ENCODE measurements around the gene RAD9B. TPM values are rescaled to one million over a fixed set of nuclear protein-coding genes. Genes with fewer than 3 reads are reported as not detected.
"Not testable (repeated sequence)": the region's sequence is repeated elsewhere in the genome, so short reads cannot be mapped to it uniquely, and the experiment has no call there.

The RAD9B gene
- total RNA-seq (1 to 10 TPM; 1.1 to 4.2 (median 1.4) TPM), polyA plus RNA-seq (1 to 10 TPM in 2 of 3 donors, under 1 TPM in 1; 0.77 to 3.8 (median 2.6) TPM)
- long read RNA-seq, donor 1, result 0 reads
- long read RNA-seq, donor 2, result 0 reads

DNA sequence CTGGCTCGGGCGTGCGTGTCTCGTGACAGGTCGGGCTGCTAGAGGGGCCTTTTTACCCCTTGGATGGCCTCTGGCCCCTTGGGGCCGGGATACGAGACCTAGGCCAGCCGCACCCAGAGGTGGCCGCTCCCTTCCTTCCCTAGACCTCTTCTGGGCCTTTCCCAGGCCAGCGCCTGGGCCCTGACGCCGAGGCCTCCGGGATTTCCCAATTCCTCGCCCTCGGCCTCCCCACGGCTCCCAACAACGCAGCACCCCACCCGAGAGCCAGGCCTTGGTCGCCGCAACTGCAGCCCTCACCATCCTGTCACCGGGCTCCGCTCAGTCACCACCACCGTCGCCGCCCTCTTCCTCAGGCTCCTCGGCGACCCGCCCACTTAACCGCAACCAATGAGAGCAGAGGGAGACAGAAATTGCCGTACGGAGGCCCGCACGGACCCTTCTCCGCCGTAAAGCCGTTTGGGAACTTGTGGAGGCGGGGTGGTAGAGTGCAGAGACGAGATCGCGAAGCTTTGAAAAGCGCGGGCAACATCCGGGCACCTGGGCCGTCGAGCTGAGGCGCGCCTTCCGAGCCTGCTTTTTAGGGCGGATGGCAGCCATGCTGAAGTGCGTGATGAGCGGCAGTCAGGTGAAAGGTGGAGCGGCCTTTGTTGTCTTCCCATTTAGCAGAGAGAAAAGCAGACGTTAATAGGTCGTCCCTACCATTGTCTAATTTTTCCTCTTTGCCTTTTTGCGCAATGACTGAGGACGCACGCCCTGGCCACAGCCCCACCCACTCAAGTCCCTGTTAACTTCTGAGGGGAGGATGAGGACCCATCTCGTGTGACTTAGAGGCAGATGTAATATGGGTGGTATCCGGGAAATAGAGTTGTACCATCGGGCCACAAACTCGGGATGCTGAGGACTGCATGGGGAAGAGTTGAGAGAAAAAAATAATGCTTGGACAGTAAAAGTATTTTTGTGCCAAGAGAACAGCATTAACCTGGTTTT is at the start of gene RAD9B, which contains the start of gene VPS29:
RAD9B (plus strand) TSS at position 580 of the 987 bp plus-strand sequence; CDS start at position 587, 7 bp downstream.
VPS29 (minus strand) TSS at position 360 of the 987 bp plus-strand sequence; CDS start at position 300, 60 bp downstream.
- intact Hi-C loops (cut with DNase I), result loop anchor here (2.0 to 5.0 kb wide), 2 partner anchors 33 to 35 kb away; partner anchors contain the start of genes FAM216A (in 2 of the 2) and GPN3 (in 2 of the 2)
- no peaks in the 10 kb centered on the region for H3K9me3 ChIP-seq
- ATAC-seq (peak; percentile 94 to 98 (median 96)), DNase-seq (peak; percentile 99)
- H3K4me1 ChIP-seq, result peaks cover 34% of the 10 kb centered on the region
- peak within 1 kb of the TSS; percentile 98 for H3K4me3 ChIP-seq
- 5 to 6% (median 6%) methylated on average over 60 to 61 of the region's 61 CpGs for WGBS, 3 donors
- peaks cover 0 to 3% of the 10 kb centered on the region in 2 donors for H3K36me3 ChIP-seq (ENCODE audit: insufficient read depth in 1 of 2, low read depth in 1 of 2)
- H3K27me3 ChIP-seq (ENCODE audit: insufficient read depth in 3 of 3, low read length in 2 of 3), result no peaks in the 10 kb centered on the region
- TF ChIP-seq, protein P1, sequence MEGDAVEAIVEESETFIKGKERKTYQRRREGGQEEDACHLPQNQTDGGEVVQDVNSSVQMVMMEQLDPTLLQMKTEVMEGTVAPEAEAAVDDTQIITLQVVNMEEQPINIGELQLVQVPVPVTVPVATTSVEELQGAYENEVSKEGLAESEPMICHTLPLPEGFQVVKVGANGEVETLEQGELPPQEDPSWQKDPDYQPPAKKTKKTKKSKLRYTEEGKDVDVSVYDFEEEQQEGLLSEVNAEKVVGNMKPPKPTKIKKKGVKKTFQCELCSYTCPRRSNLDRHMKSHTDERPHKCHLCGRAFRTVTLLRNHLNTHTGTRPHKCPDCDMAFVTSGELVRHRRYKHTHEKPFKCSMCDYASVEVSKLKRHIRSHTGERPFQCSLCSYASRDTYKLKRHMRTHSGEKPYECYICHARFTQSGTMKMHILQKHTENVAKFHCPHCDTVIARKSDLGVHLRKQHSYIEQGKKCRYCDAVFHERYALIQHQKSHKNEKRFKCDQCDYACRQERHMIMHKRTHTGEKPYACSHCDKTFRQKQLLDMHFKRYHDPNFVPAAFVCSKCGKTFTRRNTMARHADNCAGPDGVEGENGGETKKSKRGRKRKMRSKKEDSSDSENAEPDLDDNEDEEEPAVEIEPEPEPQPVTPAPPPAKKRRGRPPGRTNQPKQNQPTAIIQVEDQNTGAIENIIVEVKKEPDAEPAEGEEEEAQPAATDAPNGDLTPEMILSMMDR (IDR thresholded peaks at IDR 0.05), result no peak
- H3K27ac ChIP-seq, result peak within 1 kb of the TSS; percentile 96

DNA sequence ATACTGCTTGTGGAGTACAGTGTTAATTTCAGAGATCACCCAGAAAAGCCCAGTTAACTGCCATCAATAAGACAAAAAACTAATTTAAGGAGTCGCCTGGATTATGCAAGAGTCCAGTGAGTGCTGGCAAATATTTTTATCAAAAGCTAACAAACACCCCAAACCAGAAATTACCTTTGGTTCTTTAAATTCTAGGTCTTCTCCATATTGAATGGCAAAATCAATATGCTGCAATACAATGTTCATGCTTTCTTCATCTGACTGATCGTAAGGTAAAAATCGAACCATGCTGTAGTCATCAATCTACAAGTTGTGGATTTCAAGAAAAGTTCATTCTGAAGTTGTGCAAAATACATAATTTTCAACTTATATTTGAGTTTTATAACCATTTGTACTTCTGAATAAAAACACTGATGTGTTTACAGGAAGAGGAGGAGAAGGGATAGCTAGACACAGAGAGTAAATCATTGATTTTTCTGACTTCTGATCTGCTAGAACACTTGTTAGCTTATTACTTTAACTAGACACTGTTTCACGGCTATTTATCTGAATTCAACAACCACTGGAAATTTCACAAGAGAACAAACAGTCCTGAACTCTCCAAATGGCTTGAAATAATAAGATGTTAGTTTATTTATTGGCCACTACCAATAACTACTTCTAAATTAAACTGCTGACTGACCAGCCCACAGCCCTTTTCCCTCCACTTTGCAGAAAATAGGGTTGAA is 48.4 kb upstream of the RAD9B start:
- Histone ChIP-seq H3K4me3 (no peak overlapping the region), H3K36me3 (ENCODE audit: insufficient read depth in 1 of 2, low read depth in 1 of 2) (peaks cover 5 to 63% of the 10 kb centered on the region in 2 donors), H3K4me1 (peaks cover 20% of the 10 kb centered on the region), H3K27ac (no peak overlapping the region), H3K27me3 (ENCODE audit: insufficient read depth in 3 of 3, low read length in 2 of 3) (no peaks in the 10 kb centered on the region), H3K9me3 (no peaks in the 10 kb centered on the region)
- WGBS, 3 donors, result 94 to 97% (median 95%) methylated on average over 4 of the region's 4 CpGs
- DNase-seq (no peak), ATAC-seq (no peak)
- TF ChIP-seq, protein P1 (IDR thresholded peaks at IDR 0.05), result no peak
- intact Hi-C loops (cut with DNase I), result loop anchor here (5.0 to 10.0 kb wide), 4 partner anchors 149 to 861 kb away; no protein-coding TSS in a partner anchor

DNA sequence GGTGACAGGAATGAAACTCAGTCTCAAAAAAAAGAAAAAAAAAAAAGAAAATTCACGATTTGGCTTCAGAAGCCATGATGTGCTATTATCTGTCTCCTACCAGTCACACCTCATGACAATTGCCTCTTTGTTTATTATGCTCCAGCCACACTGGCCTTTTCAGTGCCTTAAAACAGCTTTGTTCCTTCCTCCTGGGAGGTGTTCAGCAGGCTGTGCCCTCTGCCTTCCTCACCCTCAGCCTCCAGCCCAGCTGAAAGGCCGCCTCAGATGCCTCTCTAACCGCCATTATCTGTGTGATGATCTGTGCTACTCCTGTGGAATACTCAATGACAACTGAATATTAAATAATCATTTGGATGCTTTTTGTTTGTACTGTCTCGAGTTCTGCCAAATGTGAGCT is 43.4 kb upstream of the RAD9B start:
- Histone ChIP-seq H3K9me3 (no peaks in the 10 kb centered on the region), H3K36me3 (ENCODE audit: insufficient read depth in 1 of 2, low read depth in 1 of 2) (peaks cover 6 to 85% of the 10 kb centered on the region in 2 donors), H3K27me3 (ENCODE audit: insufficient read depth in 3 of 3, low read length in 2 of 3) (no peaks in the 10 kb centered on the region), H3K27ac (no peak overlapping the region), H3K4me3 (no peak overlapping the region), H3K4me1 (peaks cover 11% of the 10 kb centered on the region)
- intact Hi-C loops (cut with DNase I), result loop anchor here (10.0 kb wide), 3 partner anchors 236 to 856 kb away; no protein-coding TSS in a partner anchor
- WGBS, 3 donors, result 87 to 95% (median 91%) methylated on average over 4 of the region's 4 CpGs
- TF ChIP-seq, protein P1 (IDR thresholded peaks at IDR 0.05), result no peak
- ATAC-seq (no peak), DNase-seq (no peak)

DNA sequence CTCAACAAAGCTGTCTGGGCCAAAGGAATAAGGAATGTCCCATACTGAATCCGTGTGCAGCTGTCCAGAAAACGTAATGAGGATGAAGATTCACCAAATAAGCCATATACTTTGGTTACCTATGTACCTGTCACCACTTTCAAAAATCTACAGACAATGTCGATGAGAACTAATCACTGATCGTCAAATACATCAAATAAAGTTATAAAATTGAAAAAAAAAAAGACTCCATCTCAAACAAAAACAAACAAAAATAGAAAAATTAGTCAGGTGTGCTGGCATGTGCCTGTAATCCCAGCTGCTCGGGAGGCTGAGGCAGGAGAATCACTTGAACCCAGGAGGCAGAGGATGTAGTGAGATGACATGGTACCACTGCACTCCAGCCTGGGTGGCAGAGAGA is 40.9 kb upstream of the RAD9B start:
- H3K27me3 ChIP-seq (ENCODE audit: insufficient read depth in 3 of 3, low read length in 2 of 3); intact Hi-C loops (cut with DNase I); H3K4me1 ChIP-seq; H3K4me3 ChIP-seq; DNase-seq; ATAC-seq; H3K27ac ChIP-seq; H3K9me3 ChIP-seq: not testable (repeated sequence)
- peaks cover 8 to 85% of the 10 kb centered on the region in 2 donors for H3K36me3 ChIP-seq (ENCODE audit: insufficient read depth in 1 of 2, low read depth in 1 of 2)
- WGBS, 3 donors, result 75 to 84% (median 81%) methylated on average over 5 of the region's 5 CpGs

All from psoas muscle (tissue), 8 donors.